Measurements from ENCODE around the gene C6orf136.

C6orf136 gene

GRCh38 chr6:30691208-30691847 is 44.4 kb downstream of the C6orf136 start:
- TF ChIP-seq, protein P1, sequence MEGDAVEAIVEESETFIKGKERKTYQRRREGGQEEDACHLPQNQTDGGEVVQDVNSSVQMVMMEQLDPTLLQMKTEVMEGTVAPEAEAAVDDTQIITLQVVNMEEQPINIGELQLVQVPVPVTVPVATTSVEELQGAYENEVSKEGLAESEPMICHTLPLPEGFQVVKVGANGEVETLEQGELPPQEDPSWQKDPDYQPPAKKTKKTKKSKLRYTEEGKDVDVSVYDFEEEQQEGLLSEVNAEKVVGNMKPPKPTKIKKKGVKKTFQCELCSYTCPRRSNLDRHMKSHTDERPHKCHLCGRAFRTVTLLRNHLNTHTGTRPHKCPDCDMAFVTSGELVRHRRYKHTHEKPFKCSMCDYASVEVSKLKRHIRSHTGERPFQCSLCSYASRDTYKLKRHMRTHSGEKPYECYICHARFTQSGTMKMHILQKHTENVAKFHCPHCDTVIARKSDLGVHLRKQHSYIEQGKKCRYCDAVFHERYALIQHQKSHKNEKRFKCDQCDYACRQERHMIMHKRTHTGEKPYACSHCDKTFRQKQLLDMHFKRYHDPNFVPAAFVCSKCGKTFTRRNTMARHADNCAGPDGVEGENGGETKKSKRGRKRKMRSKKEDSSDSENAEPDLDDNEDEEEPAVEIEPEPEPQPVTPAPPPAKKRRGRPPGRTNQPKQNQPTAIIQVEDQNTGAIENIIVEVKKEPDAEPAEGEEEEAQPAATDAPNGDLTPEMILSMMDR (IDR thresholded peaks at IDR 0.05; ENCODE audit: borderline replicate concordance, control extremely low read depth, extremely low read depth, insufficient read depth, missing control alignments): no peak
- in situ Hi-C loops (cut with MboI; ENCODE audit: low sequenced_read_pairs, unreplicated experiment): no loop called here
- DNase-seq (ENCODE audit: low spot score): no peak

GRCh38 chr6:30696432-30696831 is 49.5 kb downstream of the C6orf136 start:
- in situ Hi-C loops (cut with MboI; ENCODE audit: low sequenced_read_pairs, unreplicated experiment): no loop called here
- TF ChIP-seq, protein P1 (IDR thresholded peaks at IDR 0.05; ENCODE audit: borderline replicate concordance, control extremely low read depth, extremely low read depth, insufficient read depth, missing control alignments): no peak
- DNase-seq (ENCODE audit: low spot score): no peak

DNA sequence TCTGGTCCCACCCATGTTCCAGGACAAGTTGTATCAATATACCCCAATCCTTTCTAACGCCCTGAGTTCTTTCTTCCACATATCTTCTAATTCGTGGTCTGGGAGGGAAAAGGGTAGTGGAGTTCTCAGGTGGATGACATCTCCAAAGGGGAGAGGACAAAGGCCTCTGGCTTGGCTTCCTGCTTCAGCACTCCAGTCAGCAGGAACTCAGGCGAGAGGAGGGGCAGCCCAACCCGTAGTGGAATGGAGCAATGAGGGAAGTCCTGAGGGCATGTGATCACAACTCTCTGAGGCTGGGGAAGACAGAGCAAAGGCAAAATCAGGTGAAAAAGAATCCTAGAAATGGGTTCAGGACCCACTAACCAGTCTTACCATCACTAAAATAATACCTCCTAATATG is 53.4 kb downstream of the C6orf136 start:
- no peak for DNase-seq (ENCODE audit: low spot score)
- TF ChIP-seq, protein P1 (IDR thresholded peaks at IDR 0.05; ENCODE audit: borderline replicate concordance, control extremely low read depth, extremely low read depth, insufficient read depth, missing control alignments): no peak
- in situ Hi-C loops (cut with MboI; ENCODE audit: low sequenced_read_pairs, unreplicated experiment): no loop called here

Measured in GM13976 (cell line).